ENCODE data around the gene ZNF780B.

Gene ZNF780B

DNA sequence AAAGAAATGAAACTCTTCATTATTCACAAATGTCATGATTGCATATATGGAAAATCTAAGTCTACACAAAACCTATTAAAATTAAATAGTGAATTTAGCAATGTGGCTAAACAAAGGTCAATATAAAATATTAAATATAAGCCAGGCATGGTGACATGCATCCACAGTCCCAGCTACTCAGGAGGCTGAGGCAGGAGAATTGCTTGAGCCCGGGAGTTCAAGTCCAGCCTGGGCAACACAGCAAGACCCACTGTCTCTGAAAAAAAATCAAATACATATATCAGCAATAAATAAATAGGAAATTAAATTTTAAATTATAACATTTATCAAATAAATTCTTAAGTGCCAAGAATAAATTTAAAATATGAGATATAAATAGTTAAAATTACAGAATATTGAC is 73.1 kb downstream of the ZNF780B start:
- DNase-seq (ENCODE audit: low read depth), result no peak
